Stimulated activated CD4-positive, alpha-beta T cell treated with anti-CD3 and anti-CD28 coated beads, TNF-alpha, amount 100 ng/mL, for 24 hours (primary cell): ENCODE measurements around the gene RAB35.

ENCODE experiments used
- DNase-seq, 3 experiments: peaks; one replicate each; pipeline ENCODE4 v3.0.0-alpha.2; 2020; ENCODE audit warnings: low read depth in 3 of 3

RAB35 gene

DNA sequence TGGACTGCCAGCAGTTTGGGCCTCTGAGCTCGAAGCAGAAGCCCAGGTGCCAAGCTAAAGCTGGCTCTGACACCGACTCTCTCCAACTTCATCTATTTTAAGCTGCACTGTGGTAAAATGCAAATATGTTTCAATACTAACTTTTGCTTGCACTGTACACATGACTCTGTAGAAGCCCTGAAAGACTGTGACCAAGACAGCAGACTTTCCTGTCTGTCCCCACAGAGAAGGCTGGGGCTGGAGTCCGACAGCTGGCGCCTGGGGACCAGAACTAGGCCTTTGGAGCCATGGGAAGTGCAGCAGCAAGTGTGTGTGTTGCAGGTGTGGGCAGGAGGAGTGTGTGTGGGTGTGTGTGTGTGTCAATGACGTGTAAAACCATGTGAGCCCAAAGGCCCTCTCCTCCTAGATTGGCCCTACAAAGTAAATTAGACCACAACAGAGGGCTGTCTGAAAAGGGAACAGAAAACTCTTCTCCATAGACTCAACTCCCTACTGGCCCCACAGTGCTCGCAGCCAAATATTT, 16.4 kb upstream of the RAB35 start:
- no peak for DNase-seq

- DNase-seq, result no peak
Observed at GRCh38 chr12:120132054-120132836, 15.7 kb upstream of the RAB35 start.

DNA sequence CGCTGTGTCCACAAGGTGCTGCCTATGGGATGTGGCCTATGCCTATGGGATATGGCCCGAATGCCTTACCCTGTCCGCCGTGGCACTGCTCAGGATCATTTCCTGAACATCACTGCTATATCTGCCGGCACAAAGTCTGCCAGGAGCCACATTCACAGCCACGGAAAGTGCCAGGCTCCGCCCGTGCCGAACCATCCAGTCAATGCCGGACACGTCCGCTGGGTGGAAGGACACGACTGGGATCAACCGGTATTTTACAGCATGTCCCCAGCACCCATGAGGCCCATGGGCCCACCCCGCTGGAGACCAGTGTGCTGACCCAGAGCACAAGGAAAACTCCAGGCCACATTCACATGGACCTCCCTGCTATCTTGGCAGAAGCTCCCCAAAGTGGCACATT, 14.6 kb upstream of the RAB35 start:
- no peak for DNase-seq

DNA sequence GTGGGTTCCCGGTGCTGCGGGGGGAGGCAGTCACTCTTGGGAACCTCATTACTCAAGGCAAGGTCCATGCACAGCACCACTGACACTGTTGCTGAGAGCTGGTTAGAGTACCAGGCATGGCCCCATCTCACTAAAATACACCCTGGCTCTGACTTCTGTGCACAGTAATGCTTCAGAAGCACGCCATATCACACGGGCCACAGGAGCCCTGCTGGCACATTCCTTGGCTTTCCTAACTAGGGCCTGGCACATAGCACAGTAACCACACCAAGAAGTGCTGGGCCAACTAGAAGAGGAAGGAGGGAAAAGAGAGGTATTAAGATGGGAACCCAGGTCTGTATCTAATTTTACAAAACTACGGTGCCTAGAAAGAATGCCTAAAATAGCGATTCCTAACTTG, 13.5 kb upstream of the RAB35 start:
- DNase-seq, result no peak

DNA sequence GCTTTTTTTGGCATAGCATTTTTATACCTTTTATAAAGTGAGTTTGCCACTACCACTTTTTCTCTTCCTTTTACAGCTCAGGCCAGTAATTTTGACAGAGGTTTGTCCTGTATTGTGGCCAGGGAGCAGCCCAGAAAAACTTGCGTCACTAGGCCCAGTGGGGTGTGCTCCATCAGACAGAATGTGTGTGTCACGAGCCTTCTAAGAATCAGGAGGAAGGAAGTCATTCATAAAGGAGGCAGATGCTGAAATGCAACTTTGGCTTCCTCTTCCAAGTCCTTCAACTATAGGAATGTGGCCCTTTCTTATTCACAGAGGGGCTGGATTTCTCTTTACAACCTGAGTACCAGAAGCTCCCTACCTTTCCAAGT, 10.1 kb upstream of the RAB35 start:
- DNase-seq, result no peak

- no peak for DNase-seq
Observed at GRCh38 chr12:120125792-120126634, 9.5 kb upstream of the RAB35 start.

GRCh38 chr12:120125029-120125428, 8.5 kb upstream of the RAB35 start:
- DNase-seq, result no peak

GRCh38 chr12:120121766-120122293, 5.3 kb upstream of the RAB35 start:
- no peak for DNase-seq

DNA sequence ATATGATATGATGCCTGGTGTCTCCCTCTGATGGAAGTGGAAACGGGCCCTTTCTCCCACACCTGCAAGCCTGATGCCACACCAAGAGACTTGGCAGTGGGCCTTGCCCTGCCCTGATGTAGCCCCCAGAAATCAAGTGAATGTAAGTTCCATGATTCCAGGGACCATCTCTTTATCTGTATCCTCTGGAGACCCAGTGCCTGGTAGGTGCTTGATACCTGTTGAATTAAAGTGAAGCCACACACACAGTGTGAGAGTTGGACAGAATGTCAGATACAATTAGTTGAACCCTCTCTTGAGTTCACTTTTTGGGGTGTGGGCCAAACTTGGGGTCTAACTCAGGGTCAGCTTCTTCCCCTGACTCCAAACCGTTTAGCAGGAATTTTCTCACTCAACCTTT, 4.8 kb upstream of the RAB35 start:
- no peak for DNase-seq

- DNase-seq, result peak in 2 of 3 experiments; percentile 17 to 35
Observed at GRCh38 chr12:120119271-120119973, 2.9 kb upstream of the RAB35 start.

GRCh38 chr12:120118321-120119061, 1.9 kb upstream of the RAB35 start:
- DNase-seq, result no peak

GRCh38 chr12:120117961-120118320, 1.4 kb upstream of the RAB35 start:
- no peak for DNase-seq

GRCh38 chr12:120116792-120117651, 469 bp upstream of the RAB35 start:
- DNase-seq, result peak; percentile 94 to 98 (median 97)

- DNase-seq, result peak in 1 of 3 experiments; percentile 37
Observed at GRCh38 chr12:120115692-120116440, 687 bp downstream of the RAB35 start.

- no peak for DNase-seq
Observed at GRCh38 chr12:120115066-120115465, 1.5 kb downstream of the RAB35 start.

- peak in 2 of 3 experiments; percentile 17 to 46 for DNase-seq
Observed at GRCh38 chr12:120110550-120111501, 5.7 kb downstream of the RAB35 start.

DNA sequence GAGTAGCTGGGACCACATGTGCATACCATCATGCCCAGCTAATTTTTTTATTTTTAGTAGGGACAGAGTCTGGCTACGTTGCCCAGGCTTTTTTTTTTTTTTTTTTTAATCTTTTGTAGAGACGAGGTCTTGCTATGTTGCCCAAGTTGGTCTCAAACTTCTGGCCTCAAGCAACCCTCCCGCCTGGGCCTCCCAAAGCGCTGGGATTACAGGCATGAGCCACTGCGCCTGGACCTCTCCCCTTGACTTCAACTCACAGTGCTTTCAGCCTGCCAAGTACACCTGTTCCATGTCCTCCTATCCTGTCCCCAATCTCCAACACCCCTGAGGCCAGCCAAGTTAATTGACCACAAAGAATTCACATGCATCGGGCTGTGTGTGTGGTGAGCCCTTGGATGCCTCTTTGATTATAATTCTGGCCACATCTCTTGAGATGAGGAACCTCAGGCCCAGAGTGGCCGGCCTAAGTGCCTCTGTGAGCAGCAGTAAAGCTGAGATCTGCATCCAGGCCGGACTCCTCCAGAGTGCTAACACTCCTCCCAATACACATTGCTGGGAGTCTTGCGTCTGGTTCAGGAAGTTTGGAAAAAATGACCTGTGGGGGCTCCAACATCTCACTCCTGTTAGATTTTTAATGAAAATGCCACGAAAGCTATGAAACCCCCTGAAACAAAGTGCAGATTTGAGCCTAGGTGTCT, 6.8 kb downstream of the RAB35 start:
- no peak for DNase-seq

DNA sequence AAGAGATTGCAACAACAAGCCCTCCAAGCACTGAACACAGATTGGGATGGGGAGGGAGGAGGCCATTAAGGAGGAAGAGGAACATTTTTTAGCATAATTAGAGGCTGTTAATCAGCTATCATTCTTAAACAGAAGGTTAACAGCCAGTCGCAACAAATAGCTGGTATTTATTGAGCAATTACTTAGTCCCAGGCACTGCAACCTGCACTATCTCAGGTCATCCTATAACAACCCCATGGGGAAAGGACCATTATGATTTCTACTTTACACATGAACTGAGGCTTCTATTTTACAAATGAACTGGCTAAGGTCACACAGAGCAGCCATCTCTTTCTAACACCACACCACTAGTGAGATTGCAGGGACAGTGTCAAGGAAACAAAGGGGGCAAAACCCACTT, 10.4 kb downstream of the RAB35 start:
- no peak for DNase-seq
